ENCODE results near the gene MKX.

Gene MKX

DNA sequence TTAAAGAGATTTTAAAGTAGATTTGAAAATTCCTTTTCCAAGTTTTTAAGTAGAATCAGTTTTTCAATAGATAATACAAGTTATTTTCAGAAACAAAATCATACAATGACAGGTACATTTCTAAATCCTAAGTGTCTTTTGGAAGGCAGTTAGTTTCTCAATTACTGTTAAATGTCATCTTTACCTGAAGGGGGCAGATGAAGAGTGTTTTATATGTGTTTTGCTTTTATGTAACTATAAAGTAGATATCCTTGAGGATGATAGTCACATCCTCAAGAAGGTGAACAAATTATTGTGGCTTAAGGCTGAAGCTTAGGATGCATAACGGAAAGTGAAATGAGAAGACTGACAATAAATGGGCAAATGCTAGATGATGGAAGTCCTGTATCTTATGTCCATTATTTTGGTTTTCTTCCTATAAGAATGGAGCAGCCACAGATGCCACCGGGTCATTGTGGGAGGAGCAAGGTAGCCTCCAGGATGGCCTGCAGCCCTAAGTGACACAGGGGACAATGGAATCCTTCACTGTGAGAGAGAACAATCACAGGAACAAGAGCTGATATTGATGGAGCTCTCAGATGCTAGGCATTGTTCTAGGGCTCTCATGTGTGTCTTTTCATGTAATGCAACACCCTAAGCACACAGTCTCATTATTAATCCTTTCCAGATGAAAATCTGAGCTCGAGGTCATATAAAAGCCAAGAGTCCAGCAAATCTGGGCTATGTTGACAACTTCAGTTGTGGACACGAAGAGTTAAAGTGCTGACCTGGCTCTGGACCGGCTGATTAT, 14.1 kb upstream of the MKX start:
- Histone ChIP-seq H3K27ac (ENCODE audit: low read depth, low read length) (no peak overlapping the region), H3K9ac (ENCODE audit: low read depth, low read length) (no peak overlapping the region), H3K27me3 (ENCODE audit: control insufficient read depth, insufficient read depth, low read length) (no peaks in the 10 kb centered on the region), H3K4me1 (ENCODE audit: control insufficient read depth, insufficient read depth, low read length) (no peaks in the 10 kb centered on the region), H3K9me3 (ENCODE audit: control insufficient read depth, insufficient read depth, low read length) (no peaks in the 10 kb centered on the region), H3K4me3 (ENCODE audit: low read depth, low read length) (no peak overlapping the region), H3K36me3 (ENCODE audit: control insufficient read depth, insufficient read depth, low read length) (no peaks in the 10 kb centered on the region)

DNA sequence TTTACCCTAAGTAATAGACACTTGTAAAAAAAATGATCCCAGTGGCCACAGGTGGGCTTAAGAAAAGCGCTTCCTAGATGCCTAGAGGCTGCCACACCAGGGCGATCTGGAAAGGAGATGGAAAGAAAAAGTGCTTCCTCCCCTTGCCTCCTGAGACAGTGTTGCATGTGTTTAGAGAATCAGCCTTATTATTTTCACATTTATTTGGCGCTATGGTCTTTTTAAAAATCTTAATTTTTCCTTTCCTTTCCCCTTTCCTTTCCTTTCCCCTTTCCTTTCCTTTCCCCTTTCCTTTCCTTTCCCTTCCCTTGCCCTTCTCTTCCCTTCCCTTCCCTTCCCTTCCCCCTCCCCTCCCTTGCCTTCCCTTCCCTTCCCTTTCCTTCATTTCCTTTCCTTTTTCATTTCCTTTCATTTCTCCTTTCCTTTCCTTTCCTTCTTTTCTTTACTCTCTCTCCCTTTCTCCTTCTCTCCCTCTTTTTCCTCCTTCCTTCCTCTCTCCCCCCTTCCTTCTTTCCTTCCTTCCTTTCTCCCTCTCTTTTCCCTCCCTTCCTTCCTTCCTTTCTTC, 7.1 kb upstream of the MKX start:
- Histone ChIP-seq H3K27me3 (ENCODE audit: control insufficient read depth, insufficient read depth, low read length) (peaks cover 40% of the 10 kb centered on the region), H3K4me1 (ENCODE audit: control insufficient read depth, insufficient read depth, low read length) (no peaks in the 10 kb centered on the region), H3K36me3 (ENCODE audit: control insufficient read depth, insufficient read depth, low read length) (no peaks in the 10 kb centered on the region), H3K9me3 (ENCODE audit: control insufficient read depth, insufficient read depth, low read length) (no peaks in the 10 kb centered on the region), H3K4me3 (ENCODE audit: low read depth, low read length) (no peak overlapping the region), H3K27ac (ENCODE audit: low read depth, low read length) (no peak overlapping the region), H3K9ac (ENCODE audit: low read depth, low read length) (no peak overlapping the region)

DNA sequence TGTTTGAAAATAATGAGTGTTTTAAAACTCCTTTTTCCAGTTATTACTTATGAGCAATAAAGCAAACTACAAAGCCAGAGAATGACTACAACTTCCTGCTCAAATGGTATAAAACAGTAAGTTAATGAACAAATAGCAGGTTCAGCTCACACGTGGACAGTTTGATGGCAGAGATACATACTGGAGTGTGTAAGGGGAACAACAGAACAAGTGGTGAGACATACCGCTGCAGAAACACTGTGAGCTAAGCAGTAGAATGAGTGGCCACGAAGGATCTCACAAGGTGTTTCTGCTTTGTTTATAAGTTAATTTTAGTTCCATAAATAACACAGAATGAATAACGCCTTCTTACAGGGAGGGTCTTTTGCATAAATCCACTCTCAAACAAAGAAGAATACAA, 3.0 kb upstream of the MKX start:
- Histone ChIP-seq H3K9me3 (ENCODE audit: control insufficient read depth, insufficient read depth, low read length) (no peaks in the 10 kb centered on the region), H3K9ac (ENCODE audit: low read depth, low read length) (no peak overlapping the region), H3K27ac (ENCODE audit: low read depth, low read length) (no peak overlapping the region), H3K36me3 (ENCODE audit: control insufficient read depth, insufficient read depth, low read length) (no peaks in the 10 kb centered on the region), H3K4me1 (ENCODE audit: control insufficient read depth, insufficient read depth, low read length) (peaks cover 18% of the 10 kb centered on the region), H3K27me3 (ENCODE audit: control insufficient read depth, insufficient read depth, low read length) (peaks cover 82% of the 10 kb centered on the region), H3K4me3 (ENCODE audit: low read depth, low read length) (no peak overlapping the region)

DNA sequence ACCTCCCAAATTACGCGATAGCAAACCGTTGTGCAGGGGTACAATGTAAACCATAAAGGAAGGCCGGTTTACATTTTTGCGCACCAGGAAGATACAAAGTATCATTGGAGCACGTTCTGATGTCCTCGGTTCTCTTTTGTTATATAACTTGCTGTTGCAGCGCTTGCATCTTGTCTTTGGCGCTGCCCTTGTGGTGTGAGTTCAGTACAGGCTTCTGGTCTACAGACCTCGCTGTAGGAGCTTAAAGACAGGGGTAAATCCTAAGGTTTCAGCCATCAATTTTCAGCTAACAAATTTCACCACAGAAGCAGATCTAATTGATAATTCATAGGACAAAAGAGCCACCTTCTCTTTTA, 1.5 kb upstream of the MKX start:
- peaks cover 96% of the 10 kb centered on the region for H3K27me3 ChIP-seq (ENCODE audit: control insufficient read depth, insufficient read depth, low read length)

DNA sequence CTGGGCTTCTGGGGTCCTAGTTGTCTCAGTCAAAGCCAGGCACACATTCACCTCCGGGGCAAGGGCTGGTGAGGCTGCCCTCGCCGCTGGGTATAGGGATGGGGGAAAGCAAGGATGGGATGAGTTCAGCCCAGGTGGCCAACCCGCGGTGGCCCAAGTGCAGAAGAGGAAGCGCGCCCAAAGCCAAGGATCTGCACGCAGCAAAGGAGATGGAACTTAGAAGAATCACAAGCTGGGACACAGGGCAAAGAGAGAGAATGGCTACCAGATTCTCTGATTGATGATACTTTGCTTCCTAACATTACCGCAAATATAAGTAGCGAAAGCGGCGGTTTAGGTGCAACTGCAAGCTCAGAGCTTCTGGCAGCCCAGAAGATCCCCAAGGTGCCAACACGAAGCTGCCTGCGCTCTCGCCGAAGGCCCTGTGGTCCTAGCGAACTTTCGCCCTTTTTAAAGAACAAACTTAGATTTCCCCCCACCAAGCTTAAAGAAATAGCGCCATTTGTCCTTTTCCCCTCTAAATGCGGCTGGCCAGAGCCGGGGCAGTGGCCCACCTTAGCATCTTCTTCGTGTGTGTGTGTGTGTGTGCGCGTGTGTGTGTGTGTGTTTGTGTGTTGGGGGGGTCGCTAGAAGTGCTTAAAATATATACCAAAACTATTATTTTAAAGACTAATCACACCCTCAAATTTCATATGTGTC, 927 bp upstream of the MKX start:
- Histone ChIP-seq H3K36me3 (ENCODE audit: control insufficient read depth, insufficient read depth, low read length) (no peaks in the 10 kb centered on the region), H3K9me3 (ENCODE audit: control insufficient read depth, insufficient read depth, low read length) (no peaks in the 10 kb centered on the region), H3K27me3 (ENCODE audit: control insufficient read depth, insufficient read depth, low read length) (peaks cover 96% of the 10 kb centered on the region), H3K9ac (ENCODE audit: low read depth, low read length) (no peak overlapping the region), H3K4me3 (ENCODE audit: low read depth, low read length) (peak overlapping the region; percentile 78), H3K27ac (ENCODE audit: low read depth, low read length) (no peak overlapping the region), H3K4me1 (ENCODE audit: control insufficient read depth, insufficient read depth, low read length) (peaks cover 21% of the 10 kb centered on the region)

More for the DNA sequence above, 1.5 kb upstream of the MKX start:
- Histone ChIP-seq H3K27ac (ENCODE audit: low read depth, low read length) (no peak overlapping the region), H3K9ac (ENCODE audit: low read depth, low read length) (no peak overlapping the region), H3K4me1 (ENCODE audit: control insufficient read depth, insufficient read depth, low read length) (peaks cover 18% of the 10 kb centered on the region), H3K9me3 (ENCODE audit: control insufficient read depth, insufficient read depth, low read length) (no peaks in the 10 kb centered on the region), H3K36me3 (ENCODE audit: control insufficient read depth, insufficient read depth, low read length) (no peaks in the 10 kb centered on the region), H3K4me3 (ENCODE audit: low read depth, low read length) (peak overlapping the region; percentile 78)

DNA sequence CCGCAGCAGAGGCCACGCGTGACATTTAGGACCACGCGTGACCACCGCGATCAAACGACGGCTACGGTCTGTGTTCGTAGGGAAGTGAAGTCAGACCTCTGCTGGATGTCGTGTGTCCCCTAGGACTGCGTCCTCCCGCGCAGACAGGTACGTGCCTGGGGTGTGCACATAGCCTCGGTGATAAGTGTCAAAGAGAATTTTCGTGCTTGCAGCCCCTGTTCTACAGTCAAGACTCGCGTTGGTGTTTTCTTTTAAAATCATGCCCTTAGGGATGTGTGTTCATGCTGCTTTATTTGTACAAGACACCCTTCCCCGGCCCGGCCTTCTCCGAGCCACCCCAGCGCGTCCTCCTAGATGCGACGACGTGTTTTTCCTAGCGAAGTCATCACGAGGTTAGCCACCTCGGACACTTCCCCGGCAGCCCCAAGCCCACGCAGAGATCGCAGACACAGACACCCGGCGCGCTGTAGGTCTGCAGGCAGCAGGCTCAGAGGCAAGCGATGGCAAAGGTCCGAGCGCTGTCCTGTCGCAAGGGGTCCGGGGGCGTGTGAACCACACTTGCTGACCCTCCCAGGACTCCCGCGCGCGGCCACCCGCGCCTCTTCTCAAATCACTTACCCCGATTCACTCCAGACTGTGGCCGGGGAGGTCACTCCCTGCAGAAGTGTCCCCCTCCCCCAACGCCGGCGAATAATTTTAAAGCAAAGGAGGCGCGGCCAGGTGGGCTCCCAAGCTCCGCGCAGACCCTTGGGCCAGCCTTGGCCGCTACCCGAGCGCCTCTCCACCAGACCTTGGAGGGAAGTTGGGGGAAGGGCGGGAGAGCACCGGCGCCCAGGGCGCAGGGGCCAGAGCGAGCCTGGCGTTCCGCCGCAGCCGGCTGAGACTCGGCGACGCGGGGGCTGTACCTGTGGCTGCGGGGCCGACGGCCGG, 552 bp downstream of the MKX start:
- Histone ChIP-seq H3K27me3 (ENCODE audit: control insufficient read depth, insufficient read depth, low read length) (peaks cover 100% of the 10 kb centered on the region), H3K9ac (ENCODE audit: low read depth, low read length) (no peak overlapping the region), H3K9me3 (ENCODE audit: control insufficient read depth, insufficient read depth, low read length) (no peaks in the 10 kb centered on the region), H3K4me3 (ENCODE audit: low read depth, low read length) (peak overlapping the region; percentile 78), H3K36me3 (ENCODE audit: control insufficient read depth, insufficient read depth, low read length) (no peaks in the 10 kb centered on the region), H3K4me1 (ENCODE audit: control insufficient read depth, insufficient read depth, low read length) (peaks cover 26% of the 10 kb centered on the region), H3K27ac (ENCODE audit: low read depth, low read length) (no peak overlapping the region)

DNA sequence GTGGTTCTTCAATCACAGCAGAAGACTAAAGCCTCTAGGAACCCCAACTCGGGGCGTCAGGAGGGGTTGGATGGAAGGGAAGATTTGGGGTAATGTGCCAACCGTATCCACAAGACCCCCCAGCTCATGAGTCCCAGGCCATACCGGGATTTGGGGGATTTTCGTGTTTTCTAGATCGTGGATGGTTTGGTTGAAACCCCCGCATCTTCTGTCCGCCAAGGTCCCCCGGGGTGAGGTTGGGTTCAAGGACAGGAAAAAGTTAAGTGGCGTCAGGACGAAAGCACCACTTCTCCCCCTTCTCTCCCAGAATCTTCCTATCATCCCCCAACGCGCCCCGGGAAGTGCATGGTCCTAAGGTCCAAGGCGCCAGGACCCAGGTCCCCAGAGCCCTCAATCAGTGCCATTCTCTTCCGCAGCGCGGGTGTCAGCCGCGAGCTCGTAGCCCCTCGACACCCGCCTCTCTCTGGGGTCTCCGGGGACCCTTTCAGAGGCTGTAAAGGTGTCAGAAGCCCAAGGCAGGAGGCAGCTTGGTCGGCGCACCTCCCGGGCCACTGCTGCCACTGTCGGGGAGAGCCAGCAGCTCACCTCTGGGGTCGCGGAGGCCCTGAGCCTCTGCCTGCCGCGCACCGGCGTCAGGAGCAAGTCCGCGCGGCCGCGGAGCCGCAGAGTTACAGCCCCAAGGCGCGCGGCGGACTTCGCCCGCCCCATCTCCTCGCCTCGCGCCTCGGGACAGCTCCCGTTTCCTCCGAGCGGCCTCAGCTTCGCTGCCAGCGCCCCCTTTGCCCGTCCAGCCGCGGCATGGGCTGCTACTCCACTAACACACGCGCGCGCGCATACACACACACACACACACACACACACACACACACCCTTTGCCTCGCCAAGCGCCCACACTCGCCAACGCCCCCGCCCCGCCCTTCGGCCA, 1.5 kb downstream of the MKX start:
- Histone ChIP-seq H3K9ac (ENCODE audit: low read depth, low read length) (no peak overlapping the region), H3K9me3 (ENCODE audit: control insufficient read depth, insufficient read depth, low read length) (no peaks in the 10 kb centered on the region), H3K27me3 (ENCODE audit: control insufficient read depth, insufficient read depth, low read length) (peaks cover 98% of the 10 kb centered on the region), H3K4me3 (ENCODE audit: low read depth, low read length) (peak overlapping the region; percentile 78), H3K27ac (ENCODE audit: low read depth, low read length) (no peak overlapping the region), H3K36me3 (ENCODE audit: control insufficient read depth, insufficient read depth, low read length) (no peaks in the 10 kb centered on the region), H3K4me1 (ENCODE audit: control insufficient read depth, insufficient read depth, low read length) (peaks cover 26% of the 10 kb centered on the region)

DNA sequence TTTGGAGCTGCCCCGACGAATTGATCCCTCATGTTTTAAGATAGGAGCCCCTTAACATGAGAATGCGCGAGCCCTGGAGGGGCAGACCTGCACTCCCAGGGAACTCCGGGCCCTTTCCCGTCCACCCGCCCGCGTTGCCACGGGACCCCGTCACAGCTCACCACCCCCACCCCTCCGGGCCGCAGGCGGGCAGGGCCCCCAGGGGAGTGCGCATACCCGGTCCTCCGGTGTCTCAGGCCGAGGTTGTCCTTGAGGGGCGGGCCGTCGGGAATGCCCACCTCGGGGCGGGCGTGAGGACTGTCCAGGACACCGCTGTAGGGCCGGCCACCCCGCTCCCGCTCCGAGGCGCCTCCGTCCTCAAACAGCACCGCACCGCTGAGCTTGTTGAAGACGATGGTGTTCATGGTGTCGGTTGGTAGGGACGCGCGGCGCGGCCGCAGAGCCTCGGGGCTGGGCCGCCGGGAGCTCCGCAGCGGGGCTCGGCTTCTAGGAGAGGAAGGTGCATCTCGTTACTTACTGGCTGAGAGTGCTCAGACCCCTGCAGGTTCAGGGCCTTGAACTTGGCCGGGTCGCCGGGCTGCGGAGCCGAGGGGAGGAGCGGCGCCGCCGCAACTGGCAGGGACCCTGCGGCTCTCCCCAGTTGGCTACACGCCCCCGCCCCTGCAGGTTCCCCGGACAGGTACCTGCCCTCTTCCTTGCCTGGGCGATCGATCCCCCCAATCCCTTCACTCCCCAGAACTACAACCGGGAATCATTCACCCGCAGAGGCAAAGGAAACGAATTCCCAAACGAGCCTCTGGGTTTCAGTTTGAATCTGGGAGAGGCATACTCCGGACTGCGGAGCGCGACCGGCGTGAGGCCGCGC, 2.4 kb downstream of the MKX start:
- Histone ChIP-seq H3K36me3 (ENCODE audit: control insufficient read depth, insufficient read depth, low read length) (no peaks in the 10 kb centered on the region), H3K27me3 (ENCODE audit: control insufficient read depth, insufficient read depth, low read length) (peaks cover 93% of the 10 kb centered on the region), H3K9ac (ENCODE audit: low read depth, low read length) (peak overlapping the region; percentile 69), H3K4me1 (ENCODE audit: control insufficient read depth, insufficient read depth, low read length) (peaks cover 26% of the 10 kb centered on the region), H3K4me3 (ENCODE audit: low read depth, low read length) (peak overlapping the region; percentile 78), H3K9me3 (ENCODE audit: control insufficient read depth, insufficient read depth, low read length) (no peaks in the 10 kb centered on the region), H3K27ac (ENCODE audit: low read depth, low read length) (no peak overlapping the region)

DNA sequence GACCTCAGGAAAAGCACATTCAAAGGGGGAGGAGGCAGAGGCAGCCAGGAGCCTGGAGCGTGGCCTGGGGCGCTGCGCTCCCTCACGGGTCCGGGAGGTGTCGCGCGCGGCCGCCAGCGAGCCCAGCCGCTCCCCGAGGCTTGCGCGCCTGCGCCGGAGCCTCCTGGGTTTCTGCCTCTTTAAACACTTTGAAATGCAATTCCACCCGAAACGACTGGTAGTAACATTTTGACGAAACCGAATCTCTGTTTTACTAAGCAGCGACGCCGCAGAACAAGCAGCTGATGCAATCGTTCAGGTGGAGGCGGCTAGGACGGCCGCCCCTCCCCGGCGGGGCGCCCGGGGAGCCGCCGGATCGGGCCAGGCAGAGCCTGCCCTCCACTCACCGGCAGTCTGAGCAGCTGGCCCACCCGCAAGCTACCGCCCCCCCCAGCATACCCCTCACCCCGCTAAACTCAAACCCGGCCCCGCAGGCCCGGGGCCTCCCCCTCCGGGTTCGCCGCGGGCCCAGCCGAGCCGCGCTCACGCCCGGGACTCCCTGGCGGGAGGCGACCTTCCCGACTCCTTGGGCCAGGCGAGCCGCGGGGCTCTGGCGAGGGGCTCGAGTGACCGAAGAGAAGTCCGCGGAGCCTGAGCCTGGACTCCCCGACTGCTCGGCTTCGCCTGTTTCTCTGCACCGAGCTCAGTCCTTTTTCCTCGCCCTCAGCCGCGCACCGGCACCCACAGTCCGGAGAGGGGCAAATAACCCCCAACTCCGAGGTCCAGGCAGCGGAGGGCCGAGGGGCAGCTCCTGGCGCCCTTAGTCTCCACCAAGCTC, 3.2 kb downstream of the MKX start:
- Histone ChIP-seq H3K27me3 (ENCODE audit: control insufficient read depth, insufficient read depth, low read length) (peaks cover 85% of the 10 kb centered on the region), H3K36me3 (ENCODE audit: control insufficient read depth, insufficient read depth, low read length) (no peaks in the 10 kb centered on the region), H3K9ac (ENCODE audit: low read depth, low read length) (peak overlapping the region; percentile 69), H3K4me3 (ENCODE audit: low read depth, low read length) (peak overlapping the region; percentile 78), H3K4me1 (ENCODE audit: control insufficient read depth, insufficient read depth, low read length) (peaks cover 25% of the 10 kb centered on the region), H3K9me3 (ENCODE audit: control insufficient read depth, insufficient read depth, low read length) (no peaks in the 10 kb centered on the region), H3K27ac (ENCODE audit: low read depth, low read length) (peak overlapping the region; percentile 20)

All from HUES48 (cell line).